NCI-H2171 treated with DMSO at 0.1 percent for 48 hours (cell line): ENCODE measurements around the gene IMPG2.

Experiments
- DNase-seq: peaks from one replicate; lab custom pipeline; 2025; lab: John Stamatoyannopoulos, UW

IMPG2 gene

GRCh38 chr3:101183151-101183550 lies 137.2 kb downstream of the IMPG2 start:
- no peak for DNase-seq

- DNase-seq: no peak
These were observed 137.6 kb downstream of the IMPG2 start for GRCh38 chr3:101182734-101183133.

- DNase-seq: no peak
These were observed 138.6 kb downstream of the IMPG2 start for GRCh38 chr3:101181801-101182200.

- no peak for DNase-seq
These were observed 140.7 kb downstream of the IMPG2 start for GRCh38 chr3:101179637-101180036.

GRCh38 chr3:101177577-101177976 lies 142.8 kb downstream of the IMPG2 start:
- DNase-seq: no peak
